SJCRH30 (cell line): ENCODE measurements around the gene RER1. TPM values are rescaled to one million over a fixed set of nuclear protein-coding genes. Genes with fewer than 3 reads are reported as not detected.

Experiments
- DNase-seq, 2 experiments: peaks; one replicate each; pipeline ENCODE4 v3.0.0-alpha.2; 2015 to 2020
- H3K27ac ChIP-seq: fragments of 250-450 bp; sonication (Bioruptor Pico); 2 replicates; pipeline ENCODE4 v1.5.1; 2020; ENCODE audit warnings: mild to moderate bottlenecking, moderate library complexity
- H3K27me3 ChIP-seq: fragments of 250-450 bp; sonication (Bioruptor Pico); 2 replicates; pipeline ENCODE4 v1.5.1; 2020; ENCODE audit warnings: mild to moderate bottlenecking, moderate library complexity
- H3K36me3 ChIP-seq: fragments of 250-450 bp; sonication (Bioruptor Pico); 2 replicates; pipeline ENCODE4 v1.5.1; 2020; ENCODE audit warnings: mild to moderate bottlenecking, moderate library complexity
- H3K4me1 ChIP-seq: fragments of 250-450 bp; sonication (Bioruptor Pico); 2 replicates; pipeline ENCODE4 v1.5.1; 2020; ENCODE audit warnings: mild to moderate bottlenecking, moderate library complexity
- H3K4me3 ChIP-seq: fragments of 250-450 bp; sonication (Bioruptor Pico); 2 replicates; pipeline ENCODE4 v1.5.1; 2020; ENCODE audit warnings: mild to moderate bottlenecking, moderate library complexity
- H3K9me3 ChIP-seq: fragments of 250-450 bp; sonication (Bioruptor Pico); replicated peaks from 2 replicates; pipeline ENCODE4 v1.5.1; 2020; ENCODE audit warnings: mild to moderate bottlenecking, moderate library complexity
- total RNA-seq: library from RNA; depleted of rRNA; stranded (reverse); fragments of >200 nt; shearing (Covaris generic); gene quantifications from 2 replicates; pipeline ENCODE4 v1.2.3, GENCODE V29; 2014; rRNA removed

Gene RER1
- 124 and 145 TPM in 2 replicates for total RNA-seq

GRCh38 chr1:2391041-2391930, at the start of gene RER1, which contains the start of gene MORN1:
Gene RER1 (plus strand): TSS chr1:2391841. CDS start chr1:2395791, 3,950 bp downstream.
Gene MORN1 (minus strand): TSS chr1:2391554. CDS start chr1:2391533, 21 bp downstream.
- peak within 1 kb of the TSS; percentile 50 for H3K27ac ChIP-seq

GRCh38 chr1:2342384-2343022, 49.1 kb upstream of the RER1 start:
- Histone ChIP-seq H3K9me3 (no peaks in the 10 kb centered on the region), H3K36me3 (no peaks in the 10 kb centered on the region), H3K27ac (no peak overlapping the region), H3K4me3 (no peak overlapping the region), H3K27me3 (peaks cover 22% of the 10 kb centered on the region; the same call in 1 of the 2 replicates), H3K4me1 (peaks cover 5% of the 10 kb centered on the region; the same call in 1 of the 2 replicates)
- DNase-seq, result no peak

More at GRCh38 chr1:2391041-2391930, at the start of gene RER1, which contains the start of gene MORN1:
- H3K9me3 ChIP-seq, result no peaks in the 10 kb centered on the region
- peaks cover 12% of the 10 kb centered on the region; the same call in 1 of the 2 replicates for H3K36me3 ChIP-seq
- peaks cover 10% of the 10 kb centered on the region; the same call in 1 of the 2 replicates for H3K4me1 ChIP-seq
- peak within 1 kb of the TSS; percentile 90 for H3K4me3 ChIP-seq
- DNase-seq, result peak; percentile 99
- no peaks in the 10 kb centered on the region for H3K27me3 ChIP-seq

GRCh38 chr1:2343023-2343935, 48.4 kb upstream of the RER1 start:
- DNase-seq, result no peak
- Histone ChIP-seq H3K4me3 (no peak overlapping the region), H3K9me3 (no peaks in the 10 kb centered on the region), H3K27me3 (peaks cover 22% of the 10 kb centered on the region; the same call in 1 of the 2 replicates), H3K27ac (no peak overlapping the region), H3K36me3 (no peaks in the 10 kb centered on the region), H3K4me1 (peaks cover 5% of the 10 kb centered on the region; the same call in 1 of the 2 replicates)

- Histone ChIP-seq H3K36me3 (no peaks in the 10 kb centered on the region), H3K4me1 (peaks cover 5% of the 10 kb centered on the region; the same call in 1 of the 2 replicates), H3K27me3 (peaks cover 22% of the 10 kb centered on the region; the same call in 1 of the 2 replicates), H3K4me3 (no peak overlapping the region), H3K9me3 (no peaks in the 10 kb centered on the region), H3K27ac (no peak overlapping the region)
- no peak for DNase-seq
These were observed 47.4 kb upstream of the RER1 start for GRCh38 chr1:2344121-2344681.

- Histone ChIP-seq H3K4me1 (peaks cover 5% of the 10 kb centered on the region; the same call in 1 of the 2 replicates), H3K27ac (no peak overlapping the region), H3K9me3 (no peaks in the 10 kb centered on the region), H3K36me3 (no peaks in the 10 kb centered on the region), H3K27me3 (peaks cover 22% of the 10 kb centered on the region; the same call in 1 of the 2 replicates), H3K4me3 (no peak overlapping the region)
- peak in 1 of 2 experiments; percentile 39 for DNase-seq
These were observed 46.8 kb upstream of the RER1 start for GRCh38 chr1:2344744-2345296.

- Histone ChIP-seq H3K9me3 (no peaks in the 10 kb centered on the region), H3K4me1 (peaks cover 5% of the 10 kb centered on the region; the same call in 1 of the 2 replicates), H3K36me3 (no peaks in the 10 kb centered on the region), H3K27ac (no peak overlapping the region), H3K4me3 (no peak overlapping the region), H3K27me3 (peaks cover 22% of the 10 kb centered on the region; the same call in 1 of the 2 replicates)
- peak in 1 of 2 experiments; percentile 3 for DNase-seq
These were observed 46.2 kb upstream of the RER1 start for GRCh38 chr1:2345297-2346075.

- Histone ChIP-seq H3K4me3 (no peak overlapping the region), H3K27me3 (peaks cover 23% of the 10 kb centered on the region), H3K4me1 (peaks cover 5% of the 10 kb centered on the region; the same call in 1 of the 2 replicates), H3K9me3 (no peaks in the 10 kb centered on the region), H3K36me3 (no peaks in the 10 kb centered on the region), H3K27ac (no peak overlapping the region)
- peak in 1 of 2 experiments; percentile 5 for DNase-seq
These were observed 44.8 kb upstream of the RER1 start for GRCh38 chr1:2346691-2347408.

- no peak overlapping the region for H3K27ac ChIP-seq
- H3K4me3 ChIP-seq, result no peak overlapping the region
- peak in 1 of 2 experiments; percentile 1 for DNase-seq
- H3K4me1 ChIP-seq, result peaks cover 5% of the 10 kb centered on the region; the same call in 1 of the 2 replicates
- peaks cover 21% of the 10 kb centered on the region for H3K27me3 ChIP-seq
- H3K36me3 ChIP-seq, result no peaks in the 10 kb centered on the region
- H3K9me3 ChIP-seq, result no peaks in the 10 kb centered on the region
These were observed 44.2 kb upstream of the RER1 start for GRCh38 chr1:2347409-2347785.

GRCh38 chr1:2347896-2348295, 43.7 kb upstream of the RER1 start:
- Histone ChIP-seq H3K36me3 (no peaks in the 10 kb centered on the region), H3K27me3 (peaks cover 26% of the 10 kb centered on the region), H3K9me3 (no peaks in the 10 kb centered on the region), H3K4me1 (peaks cover 5% of the 10 kb centered on the region; the same call in 1 of the 2 replicates), H3K4me3 (no peak overlapping the region), H3K27ac (no peak overlapping the region)
- peak in 1 of 2 experiments; percentile 4 for DNase-seq

GRCh38 chr1:2348346-2349325, 43.0 kb upstream of the RER1 start:
- Histone ChIP-seq H3K9me3 (no peaks in the 10 kb centered on the region), H3K4me1 (peaks cover 9% of the 10 kb centered on the region; the same call in 1 of the 2 replicates), H3K27me3 (peaks cover 30% of the 10 kb centered on the region), H3K27ac (no peak overlapping the region), H3K4me3 (no peak overlapping the region), H3K36me3 (no peaks in the 10 kb centered on the region)
- peak in 1 of 2 experiments; percentile 3 for DNase-seq

- H3K4me1 ChIP-seq, result peaks cover 6% of the 10 kb centered on the region
- DNase-seq, result peak in 1 of 2 experiments; percentile 0
- H3K9me3 ChIP-seq, result no peaks in the 10 kb centered on the region
- no peak overlapping the region for H3K4me3 ChIP-seq
- H3K36me3 ChIP-seq, result no peaks in the 10 kb centered on the region
- H3K27me3 ChIP-seq, result peaks cover 20% of the 10 kb centered on the region
- H3K27ac ChIP-seq, result no peak overlapping the region
These were observed 41.8 kb upstream of the RER1 start for GRCh38 chr1:2349806-2350205.
